ENCODE data around the gene ZMYND10. TPM values are rescaled to one million over a fixed set of nuclear protein-coding genes. Genes with fewer than 3 reads are reported as not detected.

Gene ZMYND10
- total RNA-seq, 4 donors from 2014 or later, result 0.28 to 2.1 (median 0.64) TPM

DNA sequence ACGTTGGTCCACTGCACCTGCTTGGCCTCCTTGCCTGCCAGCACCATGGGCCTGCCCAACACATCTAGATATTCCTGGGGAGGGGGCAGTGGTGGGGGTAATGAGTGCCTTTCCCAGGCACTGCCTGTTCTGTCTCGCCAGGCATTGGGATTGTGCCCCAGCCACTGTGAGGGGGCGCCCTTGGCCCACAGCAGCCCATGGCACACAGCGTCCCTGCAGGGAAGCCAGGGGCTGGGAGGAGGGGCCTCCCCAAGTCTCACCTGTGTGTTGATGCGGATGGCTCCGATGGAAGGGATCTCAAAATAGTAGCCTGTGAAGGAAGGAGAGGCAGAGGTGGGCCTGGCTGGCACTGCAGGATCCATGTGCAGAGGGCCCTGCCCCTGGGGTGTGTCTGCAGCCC, 32.5 kb upstream of the ZMYND10 start:
- DNase-seq (ENCODE audit: low spot score), result no peak
- TF ChIP-seq, protein P1, sequence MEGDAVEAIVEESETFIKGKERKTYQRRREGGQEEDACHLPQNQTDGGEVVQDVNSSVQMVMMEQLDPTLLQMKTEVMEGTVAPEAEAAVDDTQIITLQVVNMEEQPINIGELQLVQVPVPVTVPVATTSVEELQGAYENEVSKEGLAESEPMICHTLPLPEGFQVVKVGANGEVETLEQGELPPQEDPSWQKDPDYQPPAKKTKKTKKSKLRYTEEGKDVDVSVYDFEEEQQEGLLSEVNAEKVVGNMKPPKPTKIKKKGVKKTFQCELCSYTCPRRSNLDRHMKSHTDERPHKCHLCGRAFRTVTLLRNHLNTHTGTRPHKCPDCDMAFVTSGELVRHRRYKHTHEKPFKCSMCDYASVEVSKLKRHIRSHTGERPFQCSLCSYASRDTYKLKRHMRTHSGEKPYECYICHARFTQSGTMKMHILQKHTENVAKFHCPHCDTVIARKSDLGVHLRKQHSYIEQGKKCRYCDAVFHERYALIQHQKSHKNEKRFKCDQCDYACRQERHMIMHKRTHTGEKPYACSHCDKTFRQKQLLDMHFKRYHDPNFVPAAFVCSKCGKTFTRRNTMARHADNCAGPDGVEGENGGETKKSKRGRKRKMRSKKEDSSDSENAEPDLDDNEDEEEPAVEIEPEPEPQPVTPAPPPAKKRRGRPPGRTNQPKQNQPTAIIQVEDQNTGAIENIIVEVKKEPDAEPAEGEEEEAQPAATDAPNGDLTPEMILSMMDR (IDR thresholded peaks at IDR 0.05), result no peak
- ATAC-seq (ENCODE audit: low FRiP score), result no peak

DNA sequence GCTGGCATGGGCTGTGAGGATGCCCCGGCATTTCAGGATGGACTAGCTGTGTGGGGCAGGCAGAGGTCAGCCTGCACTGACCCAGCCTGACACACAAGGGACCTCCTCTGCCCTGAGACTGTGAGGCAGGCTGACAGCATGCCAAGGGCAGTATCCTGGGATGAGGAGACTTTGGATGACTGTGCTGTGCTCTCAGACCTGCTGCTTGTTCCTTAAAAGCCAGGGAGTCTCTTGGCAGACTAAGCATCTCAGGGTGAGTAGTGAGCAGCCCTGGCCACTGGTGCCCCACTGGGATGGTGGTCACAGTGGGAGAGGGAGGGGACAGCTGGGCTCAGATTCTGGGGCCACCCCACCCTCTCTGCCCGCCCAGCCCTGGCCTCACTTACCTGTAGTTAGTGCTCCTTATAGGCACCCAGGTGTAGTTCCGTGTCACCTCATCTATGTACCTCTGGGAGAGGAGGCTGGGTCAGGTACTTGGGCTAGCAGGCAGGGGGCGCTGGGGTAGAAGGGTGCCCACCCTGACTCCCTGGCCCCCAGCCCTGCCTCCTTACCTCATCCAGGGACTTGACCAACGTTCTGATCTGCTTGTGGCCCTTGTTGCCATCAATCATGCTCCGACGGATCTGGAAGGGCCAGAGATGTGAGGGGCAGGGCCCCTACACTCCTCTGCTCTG, 29.9 kb upstream of the ZMYND10 start:
- ATAC-seq (ENCODE audit: low FRiP score) (no peak), DNase-seq (ENCODE audit: low spot score) (no peak)
- TF ChIP-seq, protein P1 (IDR thresholded peaks at IDR 0.05), result no peak

DNA sequence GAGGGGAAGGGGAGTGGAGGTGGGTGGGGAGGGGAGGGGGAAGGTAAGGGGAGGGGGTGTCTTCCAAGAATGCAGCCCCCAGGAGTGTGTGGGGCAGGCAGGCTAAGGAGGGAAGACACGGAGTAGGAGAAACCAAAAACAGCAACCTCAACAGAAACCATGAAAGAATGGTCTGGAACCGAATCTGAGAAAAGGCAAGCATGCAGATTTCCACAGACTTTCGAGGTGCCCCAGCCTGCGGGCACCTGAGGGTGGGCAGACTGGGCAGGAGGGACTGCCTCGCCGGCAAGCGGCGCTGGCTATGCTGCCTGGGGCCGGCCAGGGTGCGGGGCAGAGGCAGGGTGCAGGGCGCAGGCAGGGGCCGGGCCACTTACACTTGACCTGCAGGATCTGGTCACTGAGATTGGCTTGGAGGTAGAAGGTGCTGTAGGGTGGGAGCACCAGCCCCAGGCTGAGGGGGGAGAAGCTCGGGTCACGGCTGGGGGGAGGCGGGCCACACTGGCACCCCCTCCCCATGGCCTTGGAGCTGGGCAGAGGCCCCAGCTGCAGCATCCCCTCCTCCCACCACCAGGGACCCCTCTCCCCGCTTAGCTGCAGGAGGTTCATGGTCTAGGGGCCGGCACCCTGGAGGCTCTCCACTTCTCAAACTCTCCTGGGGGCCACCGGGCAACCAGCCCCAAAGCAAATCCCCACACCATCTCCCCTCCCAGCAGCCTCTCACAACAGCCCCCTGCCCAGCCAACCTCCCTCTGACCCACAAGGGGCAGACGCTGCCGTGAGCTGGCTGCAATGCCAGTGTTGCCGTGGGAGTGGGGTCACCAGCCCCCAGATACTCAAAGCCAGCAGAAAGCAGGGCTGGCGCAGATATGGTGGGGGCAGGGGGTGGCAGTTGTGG, 29.1 kb upstream of the ZMYND10 start:
- no peak for ATAC-seq (ENCODE audit: low FRiP score)
- DNase-seq (ENCODE audit: low spot score), result no peak
- TF ChIP-seq, protein P1 (IDR thresholded peaks at IDR 0.05), result no peak

DNA sequence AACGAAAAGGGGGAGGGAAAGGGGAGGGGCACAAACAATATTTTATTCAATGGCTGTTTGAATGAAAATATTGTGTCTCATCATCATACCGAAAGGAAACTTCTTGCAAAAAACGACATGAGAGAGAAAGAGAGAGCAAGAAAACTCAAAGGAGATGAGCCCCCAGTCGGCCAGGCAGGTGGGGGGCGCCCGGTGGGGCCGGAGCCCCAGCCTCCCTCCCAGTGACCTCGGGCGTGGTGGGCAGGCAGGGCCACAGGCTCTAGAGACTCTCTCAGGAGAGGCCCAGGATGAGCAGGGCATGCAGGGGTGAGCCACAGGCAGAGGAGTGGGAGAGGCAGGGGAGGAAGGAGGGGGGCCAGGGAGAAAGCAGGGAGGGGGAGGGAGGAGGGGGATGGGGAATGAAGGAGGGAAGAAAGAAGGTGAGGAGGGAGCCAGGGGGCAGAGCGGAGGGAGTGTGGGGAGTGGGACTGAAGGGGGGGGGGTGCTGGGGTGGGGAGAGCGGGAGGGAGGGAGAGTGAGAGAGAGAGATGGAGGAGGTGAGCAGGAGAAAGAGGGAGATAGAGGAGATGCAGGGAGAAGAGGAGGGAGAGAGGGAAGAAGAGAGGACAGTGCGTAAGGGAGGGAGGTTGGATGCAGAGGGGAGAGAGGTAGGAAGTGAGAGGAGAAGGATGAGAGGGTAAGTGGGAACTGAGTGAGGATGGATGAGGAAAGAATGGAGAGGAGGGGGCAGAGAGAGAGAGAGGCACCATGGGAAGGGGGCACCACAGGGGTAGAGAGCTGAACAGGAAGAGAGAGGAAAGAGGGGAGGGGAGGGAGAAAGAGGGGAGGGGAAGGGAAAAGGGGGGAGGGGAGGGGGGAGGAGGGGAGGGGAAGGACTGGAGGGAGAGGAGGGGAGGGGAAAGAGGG, 27.9 kb upstream of the ZMYND10 start:
- TF ChIP-seq, protein P1 (IDR thresholded peaks at IDR 0.05), result no peak
- ATAC-seq (ENCODE audit: low FRiP score) (no peak), DNase-seq (ENCODE audit: low spot score) (no peak)

DNA sequence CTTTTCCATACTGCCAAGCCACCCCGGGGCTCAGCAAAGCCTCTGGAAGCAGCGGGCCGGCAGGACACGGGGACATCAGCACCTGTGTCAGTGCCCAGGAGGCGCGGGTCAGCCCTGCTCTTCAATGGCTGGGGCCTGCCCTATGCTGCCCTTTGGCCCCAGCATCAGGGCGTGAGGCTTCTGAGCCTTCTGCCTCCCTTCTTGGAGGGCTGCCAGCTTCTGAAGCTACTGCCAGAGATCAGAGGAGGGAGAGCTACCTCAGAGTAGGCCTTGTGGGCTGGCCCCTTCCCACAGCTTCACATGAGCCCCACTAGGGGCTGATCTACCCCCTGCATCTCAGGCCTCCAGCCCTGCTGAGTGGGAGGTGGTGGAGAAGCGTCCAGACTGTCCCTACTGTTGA, 26.8 kb upstream of the ZMYND10 start:
- DNase-seq (ENCODE audit: low spot score) (no peak), ATAC-seq (ENCODE audit: low FRiP score) (no peak)
- TF ChIP-seq, protein P1 (IDR thresholded peaks at IDR 0.05), result no peak

DNA sequence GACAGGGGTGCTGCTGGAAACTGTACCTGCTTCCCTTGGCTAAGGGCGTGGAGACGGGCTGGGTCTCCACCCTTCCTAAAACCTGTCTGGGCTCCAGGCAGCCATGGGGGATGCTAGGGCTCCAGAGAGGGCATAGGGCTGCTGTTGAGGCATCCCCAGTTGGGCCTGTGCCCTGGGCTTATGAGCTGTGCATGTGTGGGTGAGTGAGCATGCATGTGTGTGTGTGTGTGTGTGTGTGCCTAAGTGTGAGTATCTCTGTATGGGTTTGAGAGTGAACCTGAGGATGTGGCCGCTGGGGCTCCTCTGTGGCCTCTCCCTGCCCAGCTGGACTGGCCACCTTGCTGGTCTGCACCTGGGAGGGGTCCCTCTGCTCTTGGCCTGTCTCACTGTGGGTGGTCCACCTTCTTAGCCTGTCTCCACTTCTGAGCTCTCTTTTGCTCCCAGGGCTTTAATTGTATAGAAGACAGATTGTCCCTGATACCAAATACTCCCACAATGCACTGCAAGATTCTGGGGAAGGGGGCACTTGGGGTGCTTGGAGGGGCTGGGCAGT, 25.7 kb upstream of the ZMYND10 start:
- DNase-seq (ENCODE audit: low spot score) (no peak), ATAC-seq (ENCODE audit: low FRiP score) (no peak)
- TF ChIP-seq, protein P1 (IDR thresholded peaks at IDR 0.05), result no peak

Measured in omental fat pad (tissue), 4 donors.